GDM1 (cell line): Measurements from ENCODE around the gene EXOC4.

ENCODE experiments used
- DNase-seq: peaks from one replicate; lab custom pipeline; 2025; lab: John Stamatoyannopoulos, UW

EXOC4 gene

DNA sequence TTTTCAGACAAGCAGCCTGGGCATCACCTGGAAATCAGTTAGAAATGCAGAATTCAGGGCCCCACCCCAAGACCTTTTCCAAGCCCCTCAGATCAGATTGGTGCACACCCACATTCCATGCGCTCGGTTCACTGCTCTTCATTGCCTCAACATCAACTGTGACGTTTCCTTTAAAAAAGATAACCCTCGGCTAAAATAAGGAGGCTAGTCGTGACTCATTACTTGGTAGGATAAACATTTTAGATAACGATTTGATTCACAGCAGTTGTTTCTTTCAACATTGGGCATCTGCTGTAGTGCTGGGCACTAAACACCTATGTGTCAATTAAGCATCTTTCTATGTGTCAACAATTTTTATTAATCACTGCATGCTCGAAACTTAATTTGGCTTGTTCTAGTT lies 683.2 kb downstream of the EXOC4 start:
- no peak for DNase-seq

DNA sequence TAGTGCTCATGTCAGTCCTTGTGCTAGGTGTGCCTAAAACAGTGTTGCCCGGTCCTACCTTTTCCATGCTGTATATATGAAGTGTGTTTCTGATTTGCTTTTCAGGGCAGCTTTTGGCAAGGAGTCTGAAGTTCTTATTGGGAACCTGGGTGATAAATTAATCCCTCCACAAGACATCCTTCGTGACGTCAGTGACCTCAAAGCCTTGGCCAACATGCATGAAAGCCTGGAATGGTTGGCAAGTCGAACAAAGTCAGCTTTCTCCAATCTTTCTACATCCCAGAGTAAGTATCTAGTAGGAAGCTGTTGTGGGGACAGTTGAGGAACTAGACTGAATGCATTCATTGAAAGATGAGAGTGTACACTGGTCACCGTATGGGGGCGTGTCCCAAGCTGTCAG lies 684.9 kb downstream of the EXOC4 start:
- DNase-seq, result no peak

DNA sequence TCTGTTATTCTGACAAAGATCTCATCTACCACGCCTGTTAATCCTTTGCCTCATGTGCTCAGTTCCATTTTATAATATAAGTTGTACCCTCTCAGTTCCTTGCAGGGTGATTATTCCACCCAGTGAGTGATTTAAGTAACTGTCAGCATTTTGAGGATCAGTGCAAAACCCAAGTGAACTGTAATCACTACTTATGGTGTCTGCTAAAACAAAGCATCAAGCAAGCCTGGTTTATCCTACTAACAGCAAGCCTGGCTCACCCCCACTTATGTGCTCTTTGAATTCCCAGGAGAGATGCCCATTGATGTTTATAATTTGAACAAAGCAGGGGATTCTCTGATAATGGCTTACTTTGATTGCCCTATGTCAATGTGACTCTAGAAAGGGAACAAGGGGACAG lies 687.5 kb downstream of the EXOC4 start:
- no peak for DNase-seq

DNA sequence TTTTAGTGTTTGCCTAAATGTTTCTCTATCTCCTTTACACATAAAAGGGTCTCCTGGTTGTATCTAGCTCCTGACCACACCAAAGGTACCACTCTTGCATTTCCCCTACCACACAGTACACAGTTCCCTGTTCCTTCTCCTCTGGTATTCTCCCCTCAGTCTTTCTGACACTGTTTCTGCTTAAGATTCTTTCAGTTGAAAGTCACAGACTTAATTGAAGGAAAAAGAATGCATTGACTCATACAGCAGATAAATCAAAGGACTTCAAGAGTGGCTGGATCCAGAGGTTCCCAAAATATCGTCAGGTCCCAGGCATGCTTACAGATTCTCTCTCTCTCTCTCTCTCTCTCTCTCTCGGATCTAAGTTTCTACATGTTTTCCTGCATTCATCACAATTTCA lies 688.6 kb downstream of the EXOC4 start:
- DNase-seq, result no peak

DNA sequence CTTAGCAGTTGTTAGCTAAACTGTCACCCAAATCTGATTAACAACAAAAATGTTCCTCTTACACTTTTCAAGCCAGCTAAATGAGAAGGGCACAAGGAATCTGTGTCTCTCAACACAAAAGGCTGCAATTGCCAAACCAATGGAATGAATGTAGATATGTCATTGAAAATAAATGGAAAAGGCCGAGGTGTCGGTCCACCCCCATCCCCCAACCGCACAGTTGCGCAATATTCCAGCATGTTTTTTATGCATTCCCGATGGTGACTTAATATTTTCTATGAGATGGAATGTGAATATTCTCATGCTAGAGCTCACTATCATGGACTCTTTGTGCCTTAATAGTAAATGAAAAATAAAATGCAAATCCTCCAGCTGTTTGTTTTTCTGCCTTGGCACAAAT lies 692.6 kb downstream of the EXOC4 start:
- no peak for DNase-seq

DNA sequence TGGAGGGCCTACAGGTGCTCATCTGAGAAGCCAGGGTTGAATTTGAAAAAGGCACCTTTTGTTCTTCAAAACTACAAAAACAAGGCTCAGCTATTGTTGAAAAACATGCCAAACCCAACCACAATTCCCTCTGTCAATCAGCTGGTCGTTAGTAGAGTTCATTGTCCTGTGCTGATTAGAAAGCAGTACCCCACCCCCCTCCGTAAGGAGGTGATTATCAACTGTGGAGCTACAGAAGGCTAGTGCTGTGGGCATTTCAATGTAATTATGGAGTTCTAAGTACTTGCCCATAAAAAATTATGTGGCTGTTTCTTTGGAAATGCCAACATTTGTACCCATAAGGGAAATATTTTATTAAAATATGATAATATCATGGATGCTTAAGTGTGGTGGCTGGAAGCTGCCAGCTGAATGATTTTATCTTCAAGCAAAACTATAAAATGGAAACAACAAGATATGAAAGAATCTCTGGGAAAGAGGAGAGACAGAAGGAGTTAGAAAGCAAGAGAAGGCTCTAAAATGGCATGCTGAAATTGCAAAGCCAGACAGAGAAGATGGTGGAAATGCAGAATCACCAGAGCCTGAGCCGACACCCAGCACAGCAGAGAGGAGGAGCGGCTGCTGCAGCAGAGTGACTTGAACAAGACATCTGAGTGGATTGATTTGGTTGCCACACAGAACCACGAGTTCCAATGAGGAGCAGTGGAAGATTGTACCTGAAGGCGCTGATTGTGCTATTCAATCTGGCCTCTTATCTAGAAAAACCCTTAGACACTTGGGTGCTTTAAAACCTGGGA lies 694.8 kb downstream of the EXOC4 start:
- DNase-seq, result no peak

DNA sequence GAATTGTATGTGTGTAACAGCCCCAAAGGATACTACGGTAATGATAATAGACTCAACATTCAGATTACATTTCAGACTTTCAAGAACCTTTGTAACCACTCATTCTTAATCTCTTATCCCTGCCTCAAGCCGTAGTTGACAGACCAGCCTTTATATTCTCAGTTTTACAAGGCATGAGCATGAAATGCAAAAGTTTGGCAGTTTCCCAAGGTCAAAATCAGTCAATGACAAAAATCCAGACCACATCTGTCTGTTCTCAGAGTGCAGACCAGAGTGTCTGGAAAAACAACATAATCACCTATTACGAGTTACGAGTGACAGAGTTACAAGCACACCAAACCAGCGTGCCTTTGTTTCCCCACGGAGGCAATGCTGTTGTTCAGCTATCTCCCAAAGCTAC lies 695.7 kb downstream of the EXOC4 start:
- DNase-seq, result no peak

DNA sequence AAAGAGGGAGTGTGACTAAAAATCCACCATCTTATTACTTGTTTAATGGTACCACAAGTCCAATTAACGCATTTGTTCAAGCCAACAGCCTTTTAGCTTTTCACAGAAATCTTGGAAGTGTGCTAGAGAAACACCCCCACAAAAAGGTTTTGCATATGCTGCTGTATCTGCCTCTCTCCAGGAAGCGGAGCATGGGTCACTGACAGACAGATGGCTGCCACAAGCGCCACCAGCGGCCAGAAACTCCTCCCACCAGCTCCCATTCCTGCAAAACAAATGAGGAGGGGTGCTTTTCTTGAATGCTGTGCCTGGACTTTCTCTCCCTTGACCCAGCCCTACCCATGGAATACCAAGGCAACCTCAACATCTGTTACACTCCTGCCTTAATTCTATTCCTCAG lies 698.0 kb downstream of the EXOC4 start:
- no peak for DNase-seq

DNA sequence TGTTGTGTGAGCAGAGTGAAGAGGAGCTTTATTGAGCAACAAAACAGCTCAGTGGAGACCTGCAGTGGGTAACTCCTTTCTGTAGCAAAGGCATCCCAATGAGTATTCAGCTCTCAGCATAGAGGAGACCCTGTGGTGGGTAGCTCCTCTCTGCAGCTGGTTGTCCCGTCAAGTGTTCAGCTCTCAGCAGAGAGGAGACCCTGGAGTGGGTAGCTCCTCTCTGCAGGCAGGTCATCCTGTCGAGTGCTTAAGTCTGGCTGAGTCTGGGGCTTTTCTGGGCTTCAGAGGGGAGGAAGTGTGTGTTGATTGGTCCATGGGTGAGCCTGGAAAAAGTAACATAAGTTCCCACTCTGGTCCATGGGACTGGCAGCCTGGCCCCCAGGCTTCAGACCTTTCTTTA lies 702.3 kb downstream of the EXOC4 start:
- DNase-seq, result no peak

DNA sequence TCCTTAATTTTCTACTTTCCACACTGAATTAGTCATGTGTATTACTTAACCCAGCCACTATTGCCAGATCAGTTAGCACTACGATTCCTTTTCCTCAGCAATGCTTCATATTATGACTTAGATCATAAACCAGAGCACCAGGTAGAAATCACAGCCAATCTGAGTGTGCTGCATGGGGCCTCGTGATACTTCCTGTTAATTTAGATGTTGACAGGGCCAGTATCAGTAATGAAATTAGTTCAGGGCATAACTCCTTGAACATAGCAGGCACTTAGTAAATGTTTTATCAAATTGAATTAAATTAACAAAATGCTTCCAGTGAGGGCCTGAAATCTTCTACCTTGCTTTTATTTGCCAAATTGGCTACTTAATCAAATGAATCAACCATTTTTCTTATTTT lies 705.0 kb downstream of the EXOC4 start:
- DNase-seq, result no peak

DNA sequence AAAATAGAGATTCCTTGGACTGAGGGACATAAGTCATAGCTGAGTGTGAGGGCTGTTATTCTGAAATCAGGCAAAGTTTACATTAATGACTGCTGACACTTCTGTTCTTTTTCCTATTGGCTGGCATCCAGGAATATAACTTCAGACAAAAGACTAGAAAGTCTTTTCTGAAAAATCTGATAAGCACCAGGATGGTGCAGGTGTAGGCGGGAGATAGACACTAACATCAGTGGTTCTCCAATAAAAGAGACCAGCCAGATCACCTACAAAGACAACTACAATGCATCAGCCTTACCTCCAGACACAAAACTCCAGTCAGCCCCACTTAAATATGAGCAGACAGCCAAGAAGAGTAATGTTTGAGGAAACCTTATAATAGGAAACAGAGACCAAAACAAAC lies 705.9 kb downstream of the EXOC4 start:
- no peak for DNase-seq

DNA sequence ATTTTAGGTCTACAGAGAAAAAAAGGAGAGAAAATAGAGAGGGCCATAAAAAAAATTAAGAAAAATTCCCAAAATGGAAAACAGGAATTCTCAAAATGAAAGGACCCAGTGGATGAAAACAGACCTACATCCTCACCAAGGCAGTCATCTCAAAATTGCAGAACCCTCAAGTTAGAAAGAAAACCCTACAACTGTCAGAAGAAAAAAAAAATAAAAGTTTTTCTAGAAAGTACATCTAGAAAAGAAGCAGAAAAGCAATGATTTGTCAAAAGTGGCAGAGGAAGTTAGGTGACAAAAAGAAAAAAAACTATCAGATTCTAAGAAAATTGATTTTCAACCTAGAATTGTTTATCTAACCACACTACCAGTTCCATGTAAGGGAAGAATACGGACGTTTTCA lies 706.6 kb downstream of the EXOC4 start:
- DNase-seq, result no peak

DNA sequence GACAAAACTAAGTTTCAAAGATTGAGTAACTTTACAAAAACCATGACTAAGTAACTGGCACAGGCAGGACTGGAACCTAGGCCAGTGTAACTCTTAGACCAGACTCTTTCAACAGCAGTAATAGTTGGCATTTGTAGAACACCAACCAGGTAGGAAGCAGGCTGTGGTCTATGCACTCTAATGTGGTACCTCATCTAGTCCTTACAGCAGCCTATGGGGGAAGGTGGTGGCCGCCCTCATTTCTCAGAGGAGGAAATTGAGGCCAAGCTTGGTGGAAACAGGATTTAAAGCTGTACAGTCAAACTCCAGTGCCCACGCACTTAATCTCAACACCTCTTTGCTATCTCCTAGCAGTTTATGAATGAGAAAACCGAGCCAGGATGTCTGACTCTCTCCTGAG lies 708.8 kb downstream of the EXOC4 start:
- DNase-seq, result no peak

DNA sequence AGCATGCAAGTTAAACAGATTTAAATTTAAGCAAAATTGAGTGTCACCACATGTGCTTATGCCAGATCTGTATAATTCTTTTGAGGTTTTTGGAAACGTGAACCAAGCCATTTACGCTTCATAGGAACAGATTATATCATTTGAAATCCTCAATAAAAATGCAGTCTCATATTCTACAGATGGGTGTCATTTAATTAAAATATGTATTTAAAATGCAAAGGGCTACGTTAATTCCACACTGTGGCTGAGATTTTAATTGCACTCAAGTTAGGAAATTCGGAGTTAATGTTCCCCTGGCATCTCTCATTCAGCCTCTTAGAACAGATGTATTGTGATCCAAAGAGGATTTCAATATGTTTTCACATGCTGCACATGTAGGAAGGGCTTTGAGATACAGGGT lies 709.8 kb downstream of the EXOC4 start:
- DNase-seq, result no peak

DNA sequence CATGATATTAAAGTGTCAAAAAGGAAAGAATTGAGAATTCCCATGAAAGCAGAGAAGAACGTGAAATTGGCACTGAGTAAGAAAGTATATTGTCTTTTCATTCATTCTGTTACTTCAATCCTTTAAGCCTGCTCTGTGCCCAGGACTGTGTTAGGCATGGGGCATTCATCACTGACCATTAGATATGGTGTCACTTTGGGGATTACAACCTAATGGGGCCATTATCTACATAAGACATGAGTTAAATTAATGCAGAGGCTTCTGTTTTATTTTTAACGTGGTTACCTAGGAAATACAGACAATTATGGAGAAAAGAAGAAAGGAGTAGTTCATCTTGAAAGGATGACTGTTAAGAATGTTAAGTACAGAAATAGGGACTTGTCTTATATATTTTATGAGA lies 710.8 kb downstream of the EXOC4 start:
- no peak for DNase-seq

DNA sequence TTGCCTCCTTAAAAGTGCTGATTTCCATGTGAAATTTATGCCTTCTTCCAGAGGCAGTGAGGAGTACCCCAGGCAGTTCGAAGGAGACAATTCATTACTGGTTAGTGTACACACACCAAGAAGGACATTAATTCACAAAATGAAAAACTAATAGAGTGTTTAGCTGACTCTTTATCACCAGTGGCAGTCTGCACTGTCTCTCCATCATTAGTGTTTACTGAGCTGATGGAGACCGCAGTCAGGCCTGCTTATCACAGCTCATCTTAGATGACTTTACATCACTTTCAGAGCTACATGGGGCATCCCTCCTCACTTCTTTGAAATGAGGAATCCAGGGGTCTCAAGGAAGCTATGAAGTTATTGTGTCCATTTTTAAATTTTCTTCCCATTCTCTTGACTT lies 718.7 kb downstream of the EXOC4 start:
- DNase-seq, result no peak

DNA sequence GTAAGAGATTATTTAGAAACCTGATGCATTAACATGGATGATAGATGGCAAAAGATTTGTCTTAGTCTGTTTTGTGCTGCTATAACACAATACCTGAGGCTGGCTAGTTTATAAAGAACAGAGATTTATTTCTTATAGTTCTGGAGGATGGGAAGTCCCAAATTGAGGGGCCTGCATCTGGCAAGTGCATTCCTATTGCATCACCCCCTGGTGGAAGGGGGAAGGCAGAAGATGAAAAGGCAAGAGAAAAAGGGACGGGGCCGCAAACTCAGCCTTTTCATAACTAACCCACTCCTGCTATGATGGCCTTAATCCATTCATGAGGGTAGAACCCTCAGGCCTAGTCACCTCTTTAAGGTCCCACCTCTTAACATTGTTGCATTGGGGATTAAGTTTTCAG lies 720.8 kb downstream of the EXOC4 start:
- DNase-seq, result no peak

DNA sequence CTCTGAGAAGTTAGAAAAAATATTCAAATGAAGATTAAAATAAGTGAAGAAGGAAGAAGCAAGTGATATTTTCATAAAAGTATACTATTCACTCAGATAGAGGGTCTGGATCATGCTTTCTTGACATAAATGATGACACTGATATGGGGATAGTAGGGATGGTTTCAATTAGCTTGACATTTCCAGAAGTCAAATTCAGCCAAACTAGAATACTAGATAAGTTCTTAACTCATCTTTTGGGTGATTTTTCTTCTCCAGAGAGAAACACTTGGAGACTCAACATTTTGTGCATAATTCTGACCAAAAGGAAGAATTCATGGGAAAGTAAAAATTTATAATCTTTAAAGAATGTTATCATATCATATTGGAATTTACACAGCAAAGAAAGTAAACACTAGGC lies 722.3 kb downstream of the EXOC4 start:
- DNase-seq, result no peak

DNA sequence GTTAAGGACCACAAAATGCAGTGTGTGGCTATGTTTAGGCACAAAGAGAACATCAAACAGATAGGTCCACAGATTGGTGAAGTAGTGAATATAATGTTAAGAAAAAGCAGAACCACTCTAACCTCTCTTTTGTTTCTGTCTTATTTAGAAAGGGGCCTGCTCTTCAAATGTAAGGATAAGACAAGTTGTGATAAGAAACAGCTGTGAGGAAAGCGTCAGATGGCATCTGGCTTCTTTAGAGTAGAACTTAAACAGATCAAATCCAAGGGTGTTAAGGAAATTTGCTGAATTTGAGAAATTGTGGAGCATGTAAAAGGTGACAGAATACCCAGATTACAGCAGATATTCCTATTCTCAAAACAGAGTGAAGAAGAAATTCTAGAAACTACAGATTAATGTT lies 723.3 kb downstream of the EXOC4 start:
- no peak for DNase-seq

DNA sequence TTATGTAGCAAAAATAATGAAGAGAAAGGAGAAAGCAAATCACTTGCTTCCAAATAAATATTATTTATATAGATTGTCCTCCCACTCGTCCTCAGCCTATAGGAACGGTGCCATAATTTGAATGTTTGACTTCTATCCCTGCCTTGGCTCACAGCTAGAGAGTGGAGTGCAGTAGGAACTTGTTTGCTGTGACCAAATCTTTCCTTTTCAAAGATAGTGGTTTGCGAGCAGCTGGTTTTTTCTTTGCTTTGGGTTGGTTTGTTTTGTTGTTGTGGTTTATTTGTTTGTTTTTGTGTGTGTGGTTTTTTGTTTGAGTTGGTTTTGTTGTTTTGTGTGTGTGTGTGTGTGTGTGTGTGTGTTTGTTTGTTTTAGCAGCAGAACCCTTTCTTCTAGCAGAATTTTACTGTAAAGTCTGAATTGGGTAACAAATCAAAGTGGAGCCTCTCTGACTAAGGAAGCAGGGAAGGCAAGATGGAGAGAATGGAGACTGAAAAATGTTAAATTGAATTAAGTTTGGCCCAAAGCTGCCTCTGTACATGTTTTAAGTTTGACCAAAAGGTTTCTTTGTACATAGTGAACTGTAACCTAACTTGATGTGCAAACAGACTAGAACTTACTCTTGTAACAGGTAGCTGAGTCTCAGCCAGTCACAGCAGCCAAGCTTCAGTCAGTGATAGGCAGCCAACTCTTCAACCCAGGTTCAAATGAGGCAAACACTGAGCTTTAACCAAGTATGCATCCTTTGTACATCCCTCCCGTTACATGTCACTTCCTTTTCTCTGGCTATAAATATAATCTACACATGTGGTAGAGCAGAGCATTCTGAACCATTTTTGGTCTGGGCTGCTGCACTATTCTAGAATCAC lies 724.8 kb downstream of the EXOC4 start:
- no peak for DNase-seq

DNA sequence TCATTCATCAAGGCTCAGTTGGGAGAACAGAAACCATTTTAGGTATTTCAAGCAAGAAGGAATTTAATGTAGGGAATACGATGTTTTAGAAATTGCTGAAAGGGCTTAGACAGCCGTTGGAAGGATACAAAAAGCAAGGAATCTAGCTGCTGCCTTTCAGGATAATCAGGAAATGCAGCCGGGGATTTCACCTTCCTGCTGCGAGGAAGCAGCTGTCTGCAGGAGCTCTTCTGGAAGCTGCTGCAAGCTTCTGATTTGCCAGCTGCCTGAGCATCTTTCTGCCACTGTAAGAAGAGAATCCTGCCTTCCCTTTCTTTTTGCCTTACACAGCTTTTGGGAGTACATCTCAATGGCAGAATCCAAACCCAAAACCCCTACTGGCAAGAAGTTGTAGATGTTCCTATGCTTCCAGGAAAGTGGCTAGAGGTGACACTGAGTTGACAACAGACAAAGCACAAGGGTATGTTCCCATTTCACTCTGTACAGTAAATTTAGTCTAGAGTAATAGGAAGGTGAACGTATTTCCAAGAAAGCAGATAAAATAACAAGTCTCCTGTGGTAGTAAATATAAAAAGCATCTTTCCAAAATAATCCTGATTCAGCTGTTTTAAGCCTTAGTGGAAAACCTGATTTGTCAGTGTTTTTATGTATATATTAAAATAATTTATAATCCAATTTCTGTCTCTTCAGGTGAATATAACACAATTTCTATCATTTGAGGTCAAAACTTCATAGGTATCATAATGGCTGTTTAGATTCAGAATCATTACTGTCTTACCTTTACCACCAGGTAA lies 725.8 kb downstream of the EXOC4 start:
- no peak for DNase-seq

DNA sequence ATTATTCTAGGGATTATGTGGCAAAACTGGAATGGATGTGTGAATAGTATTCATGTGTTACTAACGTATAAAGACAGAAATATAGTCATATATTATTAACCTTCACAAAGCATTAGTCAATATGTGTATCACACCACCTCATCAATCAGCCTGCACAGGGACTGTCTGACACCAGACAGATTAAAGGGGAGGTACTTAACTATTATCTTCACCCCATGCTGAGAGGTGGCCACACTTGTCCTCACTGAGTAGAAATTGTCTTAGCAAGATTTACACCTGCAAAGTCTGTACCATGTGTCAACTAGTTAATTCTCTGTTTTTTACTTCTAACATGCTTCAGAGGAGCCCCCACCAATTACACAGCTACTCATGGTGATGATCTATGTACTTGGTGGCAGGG lies 727.9 kb downstream of the EXOC4 start:
- DNase-seq, result no peak
